Measurements from ENCODE around the gene SLC9C2. TPM values are rescaled to one million over a fixed set of nuclear protein-coding genes. Genes with fewer than 3 reads are reported as not detected.

The SLC9C2 gene
- total RNA-seq, 1 experiment from 2014 or later, result not detected

- Histone ChIP-seq H3K4me3 (ENCODE audit: low read depth in 2 of 2, low read length in 2 of 2) (no peak overlapping the region), H3K9me3 (ENCODE audit: control insufficient read depth, insufficient read depth, low read depth, low read length) (no peaks in the 10 kb centered on the region), H3K27ac (ENCODE audit: low read length) (no peak overlapping the region), H3K27me3 (ENCODE audit: control insufficient read depth, insufficient read depth, low read length) (no peaks in the 10 kb centered on the region), H3K36me3 (ENCODE audit: control insufficient read depth, insufficient read depth, low read length) (no peaks in the 10 kb centered on the region), H3K4me1 (ENCODE audit: control insufficient read depth, insufficient read depth, low read length) (no peaks in the 10 kb centered on the region)
- BruUV-seq (replicated peaks), result no TSS peak
- in situ Hi-C loops (cut with HindIII; ENCODE audit: low pct_unique_long_range_greater_than_20kb, low sequenced_read_pairs), result no loop called here
- intact Hi-C loops (cut with micrococcal nuclease; ENCODE audit: unreplicated experiment), result no loop called here
- ATAC-seq (no peak), DNase-seq (ENCODE audit: low read depth, low spot score) (no peak)
- CTCF ChIA-PET, result no interaction called here
- POLR2A ChIA-PET, result no interaction called here
- TF ChIP-seq TCF7L2 (IDR thresholded peaks at IDR 0.05; ENCODE audit: low read depth, low read length) (no peak), POLR2AphosphoS5 (IDR thresholded peaks at IDR 0.05; ENCODE audit: low read depth, low read length) (no peak), CTCF (IDR thresholded peaks at IDR 0.05) (no peak), SIN3A (IDR thresholded peaks at IDR 0.05; ENCODE audit: borderline replicate concordance, insufficient read depth, low read depth, low read length) (no peak)
- TF ChIP-seq, protein P1, sequence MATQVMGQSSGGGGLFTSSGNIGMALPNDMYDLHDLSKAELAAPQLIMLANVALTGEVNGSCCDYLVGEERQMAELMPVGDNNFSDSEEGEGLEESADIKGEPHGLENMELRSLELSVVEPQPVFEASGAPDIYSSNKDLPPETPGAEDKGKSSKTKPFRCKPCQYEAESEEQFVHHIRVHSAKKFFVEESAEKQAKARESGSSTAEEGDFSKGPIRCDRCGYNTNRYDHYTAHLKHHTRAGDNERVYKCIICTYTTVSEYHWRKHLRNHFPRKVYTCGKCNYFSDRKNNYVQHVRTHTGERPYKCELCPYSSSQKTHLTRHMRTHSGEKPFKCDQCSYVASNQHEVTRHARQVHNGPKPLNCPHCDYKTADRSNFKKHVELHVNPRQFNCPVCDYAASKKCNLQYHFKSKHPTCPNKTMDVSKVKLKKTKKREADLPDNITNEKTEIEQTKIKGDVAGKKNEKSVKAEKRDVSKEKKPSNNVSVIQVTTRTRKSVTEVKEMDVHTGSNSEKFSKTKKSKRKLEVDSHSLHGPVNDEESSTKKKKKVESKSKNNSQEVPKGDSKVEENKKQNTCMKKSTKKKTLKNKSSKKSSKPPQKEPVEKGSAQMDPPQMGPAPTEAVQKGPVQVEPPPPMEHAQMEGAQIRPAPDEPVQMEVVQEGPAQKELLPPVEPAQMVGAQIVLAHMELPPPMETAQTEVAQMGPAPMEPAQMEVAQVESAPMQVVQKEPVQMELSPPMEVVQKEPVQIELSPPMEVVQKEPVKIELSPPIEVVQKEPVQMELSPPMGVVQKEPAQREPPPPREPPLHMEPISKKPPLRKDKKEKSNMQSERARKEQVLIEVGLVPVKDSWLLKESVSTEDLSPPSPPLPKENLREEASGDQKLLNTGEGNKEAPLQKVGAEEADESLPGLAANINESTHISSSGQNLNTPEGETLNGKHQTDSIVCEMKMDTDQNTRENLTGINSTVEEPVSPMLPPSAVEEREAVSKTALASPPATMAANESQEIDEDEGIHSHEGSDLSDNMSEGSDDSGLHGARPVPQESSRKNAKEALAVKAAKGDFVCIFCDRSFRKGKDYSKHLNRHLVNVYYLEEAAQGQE (IDR thresholded peaks at IDR 0.05; ENCODE audit: insufficient read depth in 1 of 2, low read depth in 2 of 2, low read length in 1 of 2), result no peak
These were observed 26.0 kb upstream of the SLC9C2 start for GRCh38 chr1:173628888-173629287.

GRCh38 chr1:173627269-173627668, 24.4 kb upstream of the SLC9C2 start:
- Histone ChIP-seq H3K4me3 (ENCODE audit: low read depth in 2 of 2, low read length in 2 of 2) (no peak overlapping the region), H3K9me3 (ENCODE audit: control insufficient read depth, insufficient read depth, low read depth, low read length) (no peaks in the 10 kb centered on the region), H3K36me3 (ENCODE audit: control insufficient read depth, insufficient read depth, low read length) (no peaks in the 10 kb centered on the region), H3K27me3 (ENCODE audit: control insufficient read depth, insufficient read depth, low read length) (no peaks in the 10 kb centered on the region), H3K4me1 (ENCODE audit: control insufficient read depth, insufficient read depth, low read length) (no peaks in the 10 kb centered on the region), H3K27ac (ENCODE audit: low read length) (no peak overlapping the region)
- BruUV-seq (replicated peaks), result no TSS peak
- POLR2A ChIA-PET, result interaction anchor here (0.6 kb wide), 1 partner anchor 263 kb away, joined by 5 read pairs; no protein-coding TSS in a partner anchor
- intact Hi-C loops (cut with micrococcal nuclease; ENCODE audit: unreplicated experiment) (no loop called here), in situ Hi-C loops (cut with HindIII; ENCODE audit: low pct_unique_long_range_greater_than_20kb, low sequenced_read_pairs) (no loop called here)
- DNase-seq (ENCODE audit: low read depth, low spot score) (no peak), ATAC-seq (no peak)
- CTCF ChIA-PET, result no interaction called here
- TF ChIP-seq POLR2AphosphoS5 (IDR thresholded peaks at IDR 0.05; ENCODE audit: low read depth, low read length) (no peak), CTCF (IDR thresholded peaks at IDR 0.05) (no peak), SIN3A (IDR thresholded peaks at IDR 0.05; ENCODE audit: borderline replicate concordance, insufficient read depth, low read depth, low read length) (no peak), TCF7L2 (IDR thresholded peaks at IDR 0.05; ENCODE audit: low read depth, low read length) (no peak)
- TF ChIP-seq, protein P1 (IDR thresholded peaks at IDR 0.05; ENCODE audit: insufficient read depth in 1 of 2, low read depth in 2 of 2, low read length in 1 of 2), result no peak

Data from Panc1 (cell line).